ENCODE results near the gene THADA. TPM values are rescaled to one million over a fixed set of nuclear protein-coding genes. Genes with fewer than 3 reads are reported as not detected.
"Not testable (repeated sequence)": the region's sequence is repeated elsewhere in the genome, so short reads cannot be mapped to it uniquely, and the experiment has no call there.

Gene THADA
- total and polyA plus RNA-seq, 2 donors (not counting 1 experiment from before 2014, with no cell fraction given), result 9.2 to 36.2 TPM

DNA sequence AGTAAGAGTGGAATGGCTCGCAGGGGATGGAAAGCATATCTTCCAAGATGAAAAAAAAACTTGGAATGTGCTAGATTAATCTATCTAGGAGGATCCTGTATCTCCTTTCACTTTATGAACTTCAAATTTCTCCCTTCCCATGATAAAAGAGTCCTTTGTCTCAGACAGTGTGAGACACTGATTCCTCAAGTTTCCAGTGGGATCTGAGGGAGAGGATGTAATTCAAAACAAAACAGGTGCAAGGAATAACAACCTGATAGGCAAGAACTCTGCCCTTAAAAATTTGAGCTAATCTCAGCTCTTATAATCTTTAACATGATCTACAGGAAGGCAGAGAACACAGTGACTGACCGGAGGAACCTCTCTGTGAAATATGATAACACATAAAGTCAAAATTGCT is 207.5 kb downstream of the THADA start:
- peaks cover 5% of the 10 kb centered on the region for H3K4me1 ChIP-seq (ENCODE audit: control insufficient read depth, extremely low read depth, insufficient read depth, low read length)
- H3K36me3 ChIP-seq (ENCODE audit: control insufficient read depth, insufficient read depth, low read length), result no peaks in the 10 kb centered on the region
- no peak overlapping the region for H3K27ac ChIP-seq (ENCODE audit: insufficient read depth, low read length)
- no peak for DNase-seq (ENCODE audit: low read depth in 2 of 2)
- no peaks in the 10 kb centered on the region for H4K20me1 ChIP-seq (ENCODE audit: control insufficient read depth, extremely low read depth, insufficient read depth, low read length)
- no peak overlapping the region for H3K4me3 ChIP-seq (replicated peaks in 1 of 4; ENCODE audit: control extremely low read depth in 1 of 4, insufficient read depth in 1 of 4, low read depth in 3 of 4, low read length in 4 of 4)
- no peak overlapping the region for H2AFZ ChIP-seq (ENCODE audit: low read length)
- no peaks in the 10 kb centered on the region for H3K9me3 ChIP-seq (ENCODE audit: control insufficient read depth, insufficient read depth, low read depth, low read length)
- H3K4me2 ChIP-seq (ENCODE audit: extremely low read depth, insufficient read depth, low read length), result no peak overlapping the region
- TF ChIP-seq, protein P1, sequence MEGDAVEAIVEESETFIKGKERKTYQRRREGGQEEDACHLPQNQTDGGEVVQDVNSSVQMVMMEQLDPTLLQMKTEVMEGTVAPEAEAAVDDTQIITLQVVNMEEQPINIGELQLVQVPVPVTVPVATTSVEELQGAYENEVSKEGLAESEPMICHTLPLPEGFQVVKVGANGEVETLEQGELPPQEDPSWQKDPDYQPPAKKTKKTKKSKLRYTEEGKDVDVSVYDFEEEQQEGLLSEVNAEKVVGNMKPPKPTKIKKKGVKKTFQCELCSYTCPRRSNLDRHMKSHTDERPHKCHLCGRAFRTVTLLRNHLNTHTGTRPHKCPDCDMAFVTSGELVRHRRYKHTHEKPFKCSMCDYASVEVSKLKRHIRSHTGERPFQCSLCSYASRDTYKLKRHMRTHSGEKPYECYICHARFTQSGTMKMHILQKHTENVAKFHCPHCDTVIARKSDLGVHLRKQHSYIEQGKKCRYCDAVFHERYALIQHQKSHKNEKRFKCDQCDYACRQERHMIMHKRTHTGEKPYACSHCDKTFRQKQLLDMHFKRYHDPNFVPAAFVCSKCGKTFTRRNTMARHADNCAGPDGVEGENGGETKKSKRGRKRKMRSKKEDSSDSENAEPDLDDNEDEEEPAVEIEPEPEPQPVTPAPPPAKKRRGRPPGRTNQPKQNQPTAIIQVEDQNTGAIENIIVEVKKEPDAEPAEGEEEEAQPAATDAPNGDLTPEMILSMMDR (conservative IDR thresholded peaks at IDR 0.05 in 1 of 2, IDR thresholded peaks at IDR 0.05 in 1 of 2; ENCODE audit: low read depth in 1 of 2, low read length in 2 of 2), result no peak
- no peak for TF ChIP-seq EZH2 (IDR thresholded peaks at IDR 0.05; ENCODE audit: low read length, missing control alignments)
- no peaks in the 10 kb centered on the region for H3K27me3 ChIP-seq (ENCODE audit: control insufficient read depth, insufficient read depth, low read length)
- no peak overlapping the region for H3K9ac ChIP-seq (ENCODE audit: insufficient read depth, low read length)
- H3K79me2 ChIP-seq (ENCODE audit: control insufficient read depth, insufficient read depth, low read length), result no peaks in the 10 kb centered on the region

GRCh38 chr2:43387092-43388062 is 208.5 kb downstream of the THADA start:
- Histone ChIP-seq H3K27ac (ENCODE audit: insufficient read depth, low read length) (no peak overlapping the region), H3K9me3 (ENCODE audit: control insufficient read depth, insufficient read depth, low read depth, low read length) (no peaks in the 10 kb centered on the region), H3K9ac (ENCODE audit: insufficient read depth, low read length) (no peak overlapping the region), H3K4me1 (ENCODE audit: control insufficient read depth, extremely low read depth, insufficient read depth, low read length) (peaks cover 5% of the 10 kb centered on the region), H3K4me2 (ENCODE audit: extremely low read depth, insufficient read depth, low read length) (no peak overlapping the region), H3K79me2 (ENCODE audit: control insufficient read depth, insufficient read depth, low read length) (no peaks in the 10 kb centered on the region), H4K20me1 (ENCODE audit: control insufficient read depth, extremely low read depth, insufficient read depth, low read length) (no peaks in the 10 kb centered on the region), H3K4me3 (replicated peaks in 1 of 4; ENCODE audit: control extremely low read depth in 1 of 4, insufficient read depth in 1 of 4, low read depth in 3 of 4, low read length in 4 of 4) (no peak overlapping the region), H3K27me3 (ENCODE audit: control insufficient read depth, insufficient read depth, low read length) (no peaks in the 10 kb centered on the region), H3K36me3 (ENCODE audit: control insufficient read depth, insufficient read depth, low read length) (no peaks in the 10 kb centered on the region), H2AFZ (ENCODE audit: low read length) (no peak overlapping the region)
- DNase-seq (ENCODE audit: low read depth in 2 of 2), result peak; percentile 60 to 74
- TF ChIP-seq, protein P1 (conservative IDR thresholded peaks at IDR 0.05 in 1 of 2, IDR thresholded peaks at IDR 0.05 in 1 of 2; ENCODE audit: low read depth in 1 of 2, low read length in 2 of 2), result no peak
- TF ChIP-seq EZH2 (IDR thresholded peaks at IDR 0.05; ENCODE audit: low read length, missing control alignments), result no peak

- not testable (repeated sequence) for H3K79me2 ChIP-seq (ENCODE audit: control insufficient read depth, insufficient read depth, low read length); H3K4me3 ChIP-seq (replicated peaks in 1 of 4; ENCODE audit: control extremely low read depth in 1 of 4, insufficient read depth in 1 of 4, low read depth in 3 of 4, low read length in 4 of 4); H3K9me3 ChIP-seq (ENCODE audit: control insufficient read depth, insufficient read depth, low read depth, low read length); H3K4me1 ChIP-seq (ENCODE audit: control insufficient read depth, extremely low read depth, insufficient read depth, low read length); H3K4me2 ChIP-seq (ENCODE audit: extremely low read depth, insufficient read depth, low read length); H4K20me1 ChIP-seq (ENCODE audit: control insufficient read depth, extremely low read depth, insufficient read depth, low read length); H3K36me3 ChIP-seq (ENCODE audit: control insufficient read depth, insufficient read depth, low read length); H3K27ac ChIP-seq (ENCODE audit: insufficient read depth, low read length); H2AFZ ChIP-seq (ENCODE audit: low read length); H3K9ac ChIP-seq (ENCODE audit: insufficient read depth, low read length); H3K27me3 ChIP-seq (ENCODE audit: control insufficient read depth, insufficient read depth, low read length); DNase-seq (ENCODE audit: low read depth in 2 of 2)
These were observed 209.2 kb downstream of the THADA start for GRCh38 chr2:43386679-43387078.
